Measurements from ENCODE around the gene IL31RA. TPM values are rescaled to one million over a fixed set of nuclear protein-coding genes. Genes with fewer than 3 reads are reported as not detected.
A peak's percentile ranks its signal among the peaks of the same experiment; 100 is the strongest.

IL31RA gene
- total RNA-seq, 5 donors from 2014 or later (not counting 1 experiment from before 2014, with no cell fraction given) = not detected

DNA sequence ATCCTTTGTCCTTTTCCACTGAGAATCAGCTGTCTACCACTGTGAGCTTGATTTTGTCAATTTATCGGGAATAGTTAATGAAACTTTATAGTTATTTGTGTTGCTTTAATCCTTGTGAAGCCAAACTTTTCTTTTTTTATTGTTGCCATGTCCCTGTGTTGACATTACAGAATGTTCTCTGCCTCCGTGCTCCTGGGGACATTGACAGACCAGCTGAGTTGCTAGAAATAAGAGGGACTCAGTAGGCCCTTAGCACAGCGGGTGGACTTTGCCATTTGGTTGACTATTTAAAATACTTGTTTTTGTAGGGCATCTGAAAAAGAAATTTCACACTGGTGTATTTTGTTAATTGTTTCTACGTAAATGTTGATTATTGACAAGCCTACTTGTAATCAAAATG is 70.5 kb downstream of the IL31RA start:
- Histone ChIP-seq H3K9me3 (no peaks in the 10 kb centered on the region), H3K4me3 (ENCODE audit: control insufficient read depth in 1 of 2, extremely low read depth in 1 of 2, low read length in 1 of 2) (no peak overlapping the region), H3K36me3 (ENCODE audit: control insufficient read depth in 2 of 2, extremely low read depth in 1 of 2, insufficient read depth in 1 of 2, low read length in 1 of 2) (no peaks in the 10 kb centered on the region), H3K27me3 (replicated peaks in 1 of 2; ENCODE audit: control insufficient read depth in 2 of 2, extremely low read depth in 1 of 2, insufficient read depth in 2 of 2, low read length in 1 of 2) (peaks cover 0 to 17% of the 10 kb centered on the region in 2 experiments), H3K27ac (ENCODE audit: low read length) (no peak overlapping the region), H3K4me1 (ENCODE audit: control insufficient read depth in 1 of 2, extremely low read depth in 1 of 2, insufficient read depth in 2 of 2, low read length in 2 of 2) (peaks cover 4 to 24% of the 10 kb centered on the region in 2 experiments)
- H3K9me3 Mint-ChIP-seq = no peaks in the 10 kb centered on the region
- no peaks in the 10 kb centered on the region for H3K27me3 Mint-ChIP-seq
- H3K36me3 Mint-ChIP-seq = no peaks in the 10 kb centered on the region
- DNase-seq (no peak), ATAC-seq (replicated peaks in 1 of 4) (no peak)
- H3K4me3 Mint-ChIP-seq = no peak overlapping the region
- ChIA-PET POLR2A (interaction anchor here in 1 of 2 donors (0.6 kb wide), 1 partner anchor 1229 kb away, joined by 3 read pairs; no protein-coding TSS in a partner anchor), CTCF (interaction anchor here in 1 of 2 donors (1.4 kb wide), 1 partner anchor 14 kb away, joined by 3 read pairs; no protein-coding TSS in a partner anchor)
- peaks cover 16 to 25% (median 24%) of the 10 kb centered on the region in 3 donors for H3K4me1 Mint-ChIP-seq
- H3K27ac Mint-ChIP-seq = no peak overlapping the region
- 92% methylated on average over 3 of the region's 4 CpGs for WGBS (ENCODE audit: insufficient coverage)

DNA sequence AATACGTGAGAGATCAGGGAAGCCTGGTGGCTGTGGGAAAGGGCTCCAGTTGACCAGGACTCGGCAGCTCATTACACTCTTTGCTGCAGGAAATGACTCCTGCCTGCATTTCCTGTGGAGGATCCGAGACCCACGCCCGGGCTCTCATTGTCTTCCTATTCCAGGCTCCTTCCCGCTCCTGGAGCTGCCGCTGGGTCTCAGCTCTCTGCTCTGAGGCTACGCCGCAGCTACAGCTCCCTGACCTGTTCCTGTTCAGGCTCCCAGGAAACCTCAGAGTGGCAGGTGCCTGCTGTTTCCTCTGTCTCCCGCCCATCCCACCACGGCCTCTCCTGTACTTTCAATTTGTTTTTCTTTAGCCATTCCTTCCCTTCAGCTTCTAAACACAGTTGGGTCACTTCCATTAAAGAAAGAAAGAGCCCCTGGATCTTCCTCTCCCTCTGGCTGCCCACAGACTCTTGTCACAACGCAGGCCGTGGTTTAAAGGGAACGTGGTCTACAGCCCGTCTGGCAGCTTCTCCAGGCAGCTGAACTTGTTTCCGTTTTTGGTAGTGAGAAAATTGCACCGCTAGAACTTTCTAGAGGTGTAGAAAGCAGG is 72.1 kb downstream of the IL31RA start:
- DNase-seq = peak in 9 of 35 experiments; percentile 6 to 40 (median 18)
- Histone ChIP-seq H3K4me3 (ENCODE audit: control insufficient read depth in 1 of 2, extremely low read depth in 1 of 2, low read length in 1 of 2) (peak overlapping the region; percentile 41 to 91), H3K27ac (ENCODE audit: low read length) (no peak overlapping the region), H3K4me1 (ENCODE audit: control insufficient read depth in 1 of 2, extremely low read depth in 1 of 2, insufficient read depth in 2 of 2, low read length in 2 of 2) (peaks cover 4 to 24% of the 10 kb centered on the region in 2 experiments), H3K36me3 (ENCODE audit: control insufficient read depth in 2 of 2, extremely low read depth in 1 of 2, insufficient read depth in 1 of 2, low read length in 1 of 2) (no peaks in the 10 kb centered on the region), H3K9me3 (no peaks in the 10 kb centered on the region), H3K27me3 (replicated peaks in 1 of 2; ENCODE audit: control insufficient read depth in 2 of 2, extremely low read depth in 1 of 2, insufficient read depth in 2 of 2, low read length in 1 of 2) (peaks cover 0 to 13% of the 10 kb centered on the region in 2 experiments)
- peak; percentile 63 to 71 (median 68) for ATAC-seq (replicated peaks in 1 of 4)
- ChIA-PET POLR2A (interaction anchor here in 1 of 2 donors (0.6 kb wide), 1 partner anchor 19 kb away, joined by 5 read pairs; no protein-coding TSS in a partner anchor), CTCF (interaction anchor here in 1 of 2 donors (0.6 to 1.2 kb wide), 2 partner anchors 12 to 1682 kb away, joined by 4 to 5 read pairs; no protein-coding TSS in a partner anchor)
- H3K4me3 Mint-ChIP-seq = peak overlapping the region; percentile 87 to 94 (median 90)
- no peaks in the 10 kb centered on the region for H3K36me3 Mint-ChIP-seq
- WGBS (ENCODE audit: insufficient coverage) = 5% methylated on average over 10 of the region's 17 CpGs
- peaks cover 16 to 25% (median 24%) of the 10 kb centered on the region in 3 donors for H3K4me1 Mint-ChIP-seq
- H3K27me3 Mint-ChIP-seq = no peaks in the 10 kb centered on the region
- no peaks in the 10 kb centered on the region for H3K9me3 Mint-ChIP-seq
- H3K27ac Mint-ChIP-seq = peak overlapping the region; percentile 17 to 80

- Mint-ChIP-seq H3K27ac (peak overlapping the region in 1 of 2 donors; percentile 17), H3K27me3 (no peaks in the 10 kb centered on the region), H3K9me3 (no peaks in the 10 kb centered on the region), H3K4me3 (peak overlapping the region; percentile 87 to 94 (median 90)), H3K36me3 (no peaks in the 10 kb centered on the region), H3K4me1 (peaks cover 16 to 25% (median 24%) of the 10 kb centered on the region in 3 donors)
- DNase-seq (no peak), ATAC-seq (replicated peaks in 1 of 4) (peak in 1 of 4 experiments; percentile 13)
- Histone ChIP-seq H3K27me3 (replicated peaks in 1 of 2; ENCODE audit: control insufficient read depth in 2 of 2, extremely low read depth in 1 of 2, insufficient read depth in 2 of 2, low read length in 1 of 2) (peaks cover 0 to 13% of the 10 kb centered on the region in 2 experiments), H3K36me3 (ENCODE audit: control insufficient read depth in 2 of 2, extremely low read depth in 1 of 2, insufficient read depth in 1 of 2, low read length in 1 of 2) (no peaks in the 10 kb centered on the region), H3K27ac (ENCODE audit: low read length) (no peak overlapping the region), H3K9me3 (no peaks in the 10 kb centered on the region), H3K4me3 (ENCODE audit: control insufficient read depth in 1 of 2, extremely low read depth in 1 of 2, low read length in 1 of 2) (no peak overlapping the region), H3K4me1 (ENCODE audit: control insufficient read depth in 1 of 2, extremely low read depth in 1 of 2, insufficient read depth in 2 of 2, low read length in 2 of 2) (peaks cover 4 to 24% of the 10 kb centered on the region in 2 experiments)
- ChIA-PET POLR2A (no interaction called here), CTCF (interaction anchor here in 1 of 2 donors (0.6 to 1.0 kb wide), 2 partner anchors 11 to 1681 kb away, joined by 3 to 4 read pairs; no protein-coding TSS in a partner anchor)
- WGBS (ENCODE audit: insufficient coverage) = 96% methylated on average over 4 of the region's 9 CpGs
Measured at GRCh38 chr5:55923865-55924500, 72.8 kb downstream of the IL31RA start.

GRCh38 chr5:55924744-55925143 is 73.6 kb downstream of the IL31RA start:
- Histone ChIP-seq H3K9me3 (no peaks in the 10 kb centered on the region), H3K4me3 (ENCODE audit: control insufficient read depth in 1 of 2, extremely low read depth in 1 of 2, low read length in 1 of 2) (no peak overlapping the region), H3K4me1 (ENCODE audit: control insufficient read depth in 1 of 2, extremely low read depth in 1 of 2, insufficient read depth in 2 of 2, low read length in 2 of 2) (peaks cover 4 to 18% of the 10 kb centered on the region in 2 experiments), H3K27ac (ENCODE audit: low read length) (no peak overlapping the region), H3K36me3 (ENCODE audit: control insufficient read depth in 2 of 2, extremely low read depth in 1 of 2, insufficient read depth in 1 of 2, low read length in 1 of 2) (no peaks in the 10 kb centered on the region), H3K27me3 (replicated peaks in 1 of 2; ENCODE audit: control insufficient read depth in 2 of 2, extremely low read depth in 1 of 2, insufficient read depth in 2 of 2, low read length in 1 of 2) (peaks cover 0 to 13% of the 10 kb centered on the region in 2 experiments)
- H3K27ac Mint-ChIP-seq = no peak overlapping the region
- H3K9me3 Mint-ChIP-seq = no peaks in the 10 kb centered on the region
- H3K4me3 Mint-ChIP-seq = peak overlapping the region in 1 of 3 donors; percentile 28
- DNase-seq (no peak), ATAC-seq (replicated peaks in 1 of 4) (no peak)
- 100% methylated on average over 7 of the region's 11 CpGs for WGBS (ENCODE audit: insufficient coverage)
- ChIA-PET POLR2A (no interaction called here), CTCF (interaction anchor here in 1 of 2 donors (1.0 kb wide), 1 partner anchor 11 kb away, joined by 3 read pairs; no protein-coding TSS in a partner anchor)
- no peaks in the 10 kb centered on the region for H3K36me3 Mint-ChIP-seq
- peaks cover 10 to 17% (median 17%) of the 10 kb centered on the region in 3 donors for H3K4me1 Mint-ChIP-seq
- H3K27me3 Mint-ChIP-seq = no peaks in the 10 kb centered on the region

DNA sequence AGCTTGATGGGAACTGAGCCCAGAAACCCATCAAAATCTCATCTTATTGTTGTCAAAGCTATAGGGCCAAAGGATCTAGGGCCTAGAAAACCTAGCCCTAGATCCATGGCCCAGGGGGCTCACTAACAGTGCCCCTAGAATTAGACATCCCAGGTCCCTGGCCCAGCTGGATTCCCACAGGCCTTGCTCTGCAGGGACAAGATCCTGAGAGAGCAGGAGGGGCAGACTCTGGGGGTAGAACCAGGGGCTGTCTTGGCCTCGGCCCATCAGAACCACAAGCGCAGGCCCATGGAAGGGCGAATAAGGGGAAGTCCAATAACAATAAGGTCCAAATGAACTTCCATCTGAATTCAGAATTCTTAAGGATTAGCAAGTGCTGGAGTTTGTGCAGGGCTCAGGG is 74.0 kb downstream of the IL31RA start:
- H3K36me3 Mint-ChIP-seq = no peaks in the 10 kb centered on the region
- H3K4me3 ChIP-seq (ENCODE audit: control insufficient read depth in 1 of 2, extremely low read depth in 1 of 2, low read length in 1 of 2) = no peak overlapping the region
- H3K27ac ChIP-seq (ENCODE audit: low read length) = no peak overlapping the region
- ATAC-seq (replicated peaks in 1 of 4) = no peak
- peaks cover 9 to 15% (median 12%) of the 10 kb centered on the region in 3 donors for H3K4me1 Mint-ChIP-seq
- no peak for DNase-seq
- peak overlapping the region in 1 of 3 donors; percentile 28 for H3K4me3 Mint-ChIP-seq
- no peaks in the 10 kb centered on the region for H3K36me3 ChIP-seq (ENCODE audit: control insufficient read depth in 2 of 2, extremely low read depth in 1 of 2, insufficient read depth in 1 of 2, low read length in 1 of 2)
- H3K4me1 ChIP-seq (ENCODE audit: control insufficient read depth in 1 of 2, extremely low read depth in 1 of 2, insufficient read depth in 2 of 2, low read length in 2 of 2) = peaks cover 4 to 17% of the 10 kb centered on the region in 2 experiments
- whole genome bisulfite sequencing (ENCODE audit: insufficient coverage) = 100% methylated on average over 2 of the region's 3 CpGs
- ChIA-PET CTCF (interaction anchor here in 1 of 2 donors (1.0 kb wide), 1 partner anchor 10 kb away, joined by 3 read pairs; no protein-coding TSS in a partner anchor), POLR2A (no interaction called here)
- H3K27me3 ChIP-seq (replicated peaks in 1 of 2; ENCODE audit: control insufficient read depth in 2 of 2, extremely low read depth in 1 of 2, insufficient read depth in 2 of 2, low read length in 1 of 2) = peaks cover 0 to 13% of the 10 kb centered on the region in 2 experiments
- H3K27ac Mint-ChIP-seq = no peak overlapping the region
- no peaks in the 10 kb centered on the region for H3K9me3 ChIP-seq
- no peaks in the 10 kb centered on the region for H3K27me3 Mint-ChIP-seq
- no peaks in the 10 kb centered on the region for H3K9me3 Mint-ChIP-seq

- H3K27ac ChIP-seq (ENCODE audit: low read length) = no peak overlapping the region
- Mint-ChIP-seq H3K9me3 (no peaks in the 10 kb centered on the region), H3K27me3 (no peaks in the 10 kb centered on the region), H3K4me3 (no peak overlapping the region), H3K4me1 (peaks cover 9 to 15% (median 12%) of the 10 kb centered on the region in 3 donors), H3K36me3 (no peaks in the 10 kb centered on the region), H3K27ac (no peak overlapping the region)
- H3K9me3 ChIP-seq = no peaks in the 10 kb centered on the region
- H3K27me3 ChIP-seq (replicated peaks in 1 of 2; ENCODE audit: control insufficient read depth in 2 of 2, extremely low read depth in 1 of 2, insufficient read depth in 2 of 2, low read length in 1 of 2) = peaks cover 0 to 13% of the 10 kb centered on the region in 2 experiments
- H3K4me3 ChIP-seq (ENCODE audit: control insufficient read depth in 1 of 2, extremely low read depth in 1 of 2, low read length in 1 of 2) = no peak overlapping the region
- peaks cover 4 to 17% of the 10 kb centered on the region in 2 experiments for H3K4me1 ChIP-seq (ENCODE audit: control insufficient read depth in 1 of 2, extremely low read depth in 1 of 2, insufficient read depth in 2 of 2, low read length in 2 of 2)
- CTCF ChIA-PET = interaction anchor here in 1 of 2 donors (0.6 kb wide), 1 partner anchor 940 kb away, joined by 3 read pairs; no protein-coding TSS in a partner anchor
- no peaks in the 10 kb centered on the region for H3K36me3 ChIP-seq (ENCODE audit: control insufficient read depth in 2 of 2, extremely low read depth in 1 of 2, insufficient read depth in 1 of 2, low read length in 1 of 2)
- 87% methylated on average over 3 of the region's 5 CpGs for WGBS (ENCODE audit: insufficient coverage)
- ATAC-seq (replicated peaks in 1 of 4) = no peak
- DNase-seq = no peak
- POLR2A ChIA-PET = no interaction called here
Measured at GRCh38 chr5:55925712-55926111, 74.6 kb downstream of the IL31RA start.

Measured in T-cell (primary cell).